PC-9 (cell line): ENCODE results near the gene UGGT1. TPM values are rescaled to one million over a fixed set of nuclear protein-coding genes. Genes with fewer than 3 reads are reported as not detected.

Experiments used
- BruUV-seq: library from RNA; stranded (reverse); fragments of 400-500 nt; replicated peaks from 2 replicates; lab custom pipeline; 2021; lab: Mats Ljungman, UMichigan
- CTCF ChIA-PET: fragments of 300-600 bp; sonication (Branson Sonifier 250); formaldehyde crosslinking; loops from one replicate; lab custom pipeline; 2022; ENCODE audit warnings: antibody characterized with exemption; lab: Charles Lee
- POLR2A ChIA-PET: fragments of 300-600 bp; sonication (Branson Sonifier 250); formaldehyde crosslinking; loops from one replicate; lab custom pipeline; 2022; ENCODE audit warnings: antibody characterized with exemption; ENCODE audit not compliant: unreplicated experiment; lab: Charles Lee
- DNase-seq, 2 experiments: peaks; one replicate each; pipeline versions ENCODE4 v3.0.0 to v3.0.0-alpha.2; 2015 to 2022; ENCODE audit warnings: mixed read lengths in 1 of 2
- H2AFZ ChIP-seq: fragments of 200-600 bp; sonication (generic); 2 replicates; pipeline ENCODE4 v1.8.1; 2017; ENCODE audit warnings: antibody characterized with exemption
- H3F3A ChIP-seq: fragments of 200-600 bp; sonication (generic); 2 replicates; pipeline ENCODE4 v1.8.1; 2017; ENCODE audit warnings: antibody characterized with exemption, mild to moderate bottlenecking, low read depth; ENCODE audit not compliant: insufficient read depth
- H3K27ac ChIP-seq: fragments of 200-600 bp; sonication (generic); 2 replicates; pipeline ENCODE4 v1.6.1; 2016; ENCODE audit warnings: mixed run types
- H3K27me3 ChIP-seq: fragments of 200-600 bp; sonication (generic); 2 replicates; pipeline ENCODE4 v1.6.1; 2016; ENCODE audit warnings: low read depth, mixed run types; ENCODE audit not compliant: insufficient read depth
- H3K36me3 ChIP-seq: fragments of 200-600 bp; sonication (generic); 2 replicates; pipeline ENCODE4 v1.6.1; 2016; ENCODE audit warnings: low read depth, mixed run types
- H3K4me1 ChIP-seq: fragments of 200-600 bp; sonication (generic); replicated peaks from 2 replicates; pipeline ENCODE4 v1.6.1; 2016; ENCODE audit warnings: mixed run types; ENCODE audit not compliant: insufficient read depth
- H3K4me2 ChIP-seq: fragments of 200-600 bp; sonication (generic); 2 replicates; pipeline ENCODE4 v1.6.1; 2017; ENCODE audit warnings: mixed run types
- H3K4me3 ChIP-seq: fragments of 200-600 bp; sonication (generic); 2 replicates; pipeline ENCODE4 v1.6.1; 2016; ENCODE audit warnings: mixed run types
- H3K79me2 ChIP-seq: fragments of 200-600 bp; sonication (generic); 2 replicates; pipeline ENCODE4 v1.6.1; 2017; ENCODE audit warnings: low read depth, mixed run types
- H3K9me2 ChIP-seq: fragments of 200-600 bp; sonication (generic); 2 replicates; pipeline ENCODE4 v1.8.1; 2017; ENCODE audit warnings: mild to moderate bottlenecking; ENCODE audit not compliant: insufficient read depth
- H3K9me3 ChIP-seq: fragments of 200-600 bp; sonication (generic); 2 replicates; pipeline ENCODE4 v1.8.1; 2016; ENCODE audit warnings: low read depth; ENCODE audit not compliant: insufficient read depth
- H4K20me1 ChIP-seq: fragments of 200-600 bp; sonication (generic); 2 replicates; pipeline ENCODE4 v1.8.1; 2017; ENCODE audit not compliant: insufficient read depth
- CTCF ChIP-seq: fragments of 200-600 bp; sonication (generic); conservative IDR thresholded peaks from 2 replicates; pipeline ENCODE4 v1.6.1; 2017; ENCODE audit warnings: mixed run types, antibody characterized with exemption, mild to moderate bottlenecking, moderate library complexity
- EZH2 ChIP-seq: fragments of 200-600 bp; sonication (generic); IDR thresholded peaks from 2 replicates; pipeline ENCODE4 v1.8.0; 2017; ENCODE audit warnings: antibody characterized with exemption, low read depth
- intact Hi-C: fragments of 100-400 bp; cut with micrococcal nuclease; formaldehyde crosslinking; loops from one replicate; pipeline ENCODE4 v1.10.0; 2022; ENCODE audit not compliant: unreplicated experiment
- total RNA-seq: library from RNA; stranded (reverse); gene quantifications from 2 replicates; pipeline ENCODE4 v1.2.3, GENCODE V29; 2021

Gene UGGT1
- total RNA-seq, 1 experiment from 2014 or later: 56.9 TPM

GRCh38 chr2:128093762-128094161 is 2.8 kb downstream of the UGGT1 start:
- intact Hi-C loops: no loop called here
- Histone ChIP-seq H4K20me1 (peaks cover 4% of the 10 kb centered on the region; the same call in 1 of the 2 replicates), H3F3A (0 out of 2 replicates have a peak, but pooled peaks cover 12% of the 10 kb centered on the region), H3K27ac (no peak overlapping the region), H3K27me3 (no peaks in the 10 kb centered on the region), H3K36me3 (0 out of 2 replicates have a peak, but pooled peaks cover 8% of the 10 kb centered on the region), H3K4me1 (peaks cover 18% of the 10 kb centered on the region; the same call in 1 of the 2 replicates), H3K79me2 (peaks cover 58% of the 10 kb centered on the region), H3K9me2 (no peaks in the 10 kb centered on the region), H3K4me3 (no peak overlapping the region), H2AFZ (no peak overlapping the region), H3K4me2 (no peak overlapping the region), H3K9me3 (no peaks in the 10 kb centered on the region)
- ChIA-PET CTCF (no interaction called here), POLR2A (no interaction called here)
- no peak for DNase-seq
- BruUV-seq: no TSS peak
- TF ChIP-seq CTCF (no peak), EZH2 (no peak)

GRCh38 chr2:128095201-128095600 is 4.2 kb downstream of the UGGT1 start:
- no peak overlapping the region for H2AFZ ChIP-seq
- TF ChIP-seq CTCF: no peak
- no peak for TF ChIP-seq EZH2
- H3K79me2 ChIP-seq: peaks cover 58% of the 10 kb centered on the region
- no peaks in the 10 kb centered on the region for H3K9me3 ChIP-seq
- no peaks in the 10 kb centered on the region for H3K9me2 ChIP-seq
- CTCF ChIA-PET: no interaction called here
- no TSS peak for BruUV-seq
- peaks cover 4% of the 10 kb centered on the region; the same call in 1 of the 2 replicates for H4K20me1 ChIP-seq
- intact Hi-C loops: no loop called here
- H3K4me3 ChIP-seq: no peak overlapping the region
- 0 out of 2 replicates have a peak, but pooled peaks cover 3% of the 10 kb centered on the region for H3F3A ChIP-seq
- peaks cover 12% of the 10 kb centered on the region; the same call in 1 of the 2 replicates for H3K4me1 ChIP-seq
- H3K36me3 ChIP-seq: peaks cover 14% of the 10 kb centered on the region; the same call in 1 of the 2 replicates
- no peak overlapping the region for H3K4me2 ChIP-seq
- POLR2A ChIA-PET: no interaction called here
- no peak for DNase-seq
- no peak overlapping the region for H3K27ac ChIP-seq
- no peaks in the 10 kb centered on the region for H3K27me3 ChIP-seq

GRCh38 chr2:128103407-128103806 is 12.4 kb downstream of the UGGT1 start:
- Histone ChIP-seq H3F3A (peaks cover 5% of the 10 kb centered on the region), H2AFZ (no peak overlapping the region), H3K27me3 (no peaks in the 10 kb centered on the region), H3K36me3 (peaks cover 15% of the 10 kb centered on the region), H3K9me2 (no peaks in the 10 kb centered on the region), H4K20me1 (peaks cover 15% of the 10 kb centered on the region), H3K79me2 (peaks cover 6% of the 10 kb centered on the region), H3K4me1 (no peaks in the 10 kb centered on the region), H3K9me3 (no peaks in the 10 kb centered on the region), H3K27ac (no peak overlapping the region), H3K4me3 (no peak overlapping the region), H3K4me2 (no peak overlapping the region)
- TF ChIP-seq CTCF (no peak), EZH2 (no peak)
- POLR2A ChIA-PET: no interaction called here
- BruUV-seq: no TSS peak
- intact Hi-C loops: no loop called here
- CTCF ChIA-PET: no interaction called here
- no peak for DNase-seq
